Activated T-cell treated with anti-CD3 and anti-CD28 coated beads, Interleukin-2, amount 50 U/mL, for 4 hours (primary cell): ENCODE measurements around the gene KLHL41. TPM values are rescaled to one million over a fixed set of nuclear protein-coding genes. Genes with fewer than 3 reads are reported as not detected.
"Not testable (repeated sequence)": the region's sequence is repeated elsewhere in the genome, so short reads cannot be mapped to it uniquely, and the experiment has no call there.

ENCODE experiments used
- ATAC-seq, 2 donors: fragments of 200-7000 bp; cut with Tn5 transposase; one replicate each; pipeline ENCODE4 v1.10.0; 2021
- DNase-seq: peaks from one replicate; pipeline ENCODE4 v3.0.0-alpha.2; 2020
- H3K27me3 Mint-ChIP-seq: one replicate; pipeline ENCODE4 v1.8.0; 2021; ENCODE audit warnings: low read depth, mixed read lengths
- H3K36me3 Mint-ChIP-seq: one replicate; pipeline ENCODE4 v1.8.0; 2022; ENCODE audit warnings: mixed read lengths; ENCODE audit not compliant: insufficient read depth
- H3K4me1 Mint-ChIP-seq: one replicate; pipeline ENCODE4 v1.8.0; 2021; ENCODE audit warnings: low read depth, mixed read lengths
- H3K4me3 Mint-ChIP-seq: one replicate; pipeline ENCODE4 v1.8.0; 2021; ENCODE audit warnings: mild to moderate bottlenecking, moderate library complexity, mixed read lengths
- H3K9me3 Mint-ChIP-seq: one replicate; pipeline ENCODE4 v1.8.0; 2021; ENCODE audit warnings: mixed read lengths
- total RNA-seq, 3 donors: library from RNA; stranded (reverse); gene quantifications; one replicate each; pipeline ENCODE4 v1.2.1, GENCODE V29; 2021

Gene KLHL41
- total RNA-seq, 3 donors from 2014 or later = not detected

DNA sequence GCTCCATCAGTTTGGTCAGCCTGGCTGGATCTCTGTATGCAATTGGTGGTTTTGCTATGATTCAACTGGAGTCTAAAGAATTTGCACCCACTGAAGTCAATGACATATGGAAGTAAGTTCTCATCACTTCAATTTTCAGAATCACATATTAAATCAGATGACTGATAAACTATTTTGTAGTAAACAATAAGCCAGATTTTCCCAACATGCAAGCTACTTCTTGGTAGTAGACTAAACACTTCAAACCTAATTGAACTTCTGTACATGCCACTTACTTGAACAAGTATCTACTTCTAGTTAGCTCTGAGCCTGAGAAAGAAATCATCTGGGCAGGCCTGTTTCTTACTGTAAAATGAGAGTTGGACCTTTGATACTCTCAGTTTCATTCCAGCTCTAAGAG is 11.4 kb downstream of the KLHL41 start:
- ATAC-seq (no peak), DNase-seq (no peak)
- no peaks in the 10 kb centered on the region for H3K4me1 Mint-ChIP-seq
- H3K4me3 Mint-ChIP-seq = no peak overlapping the region
- no peaks in the 10 kb centered on the region for H3K9me3 Mint-ChIP-seq
- H3K36me3 Mint-ChIP-seq = no peaks in the 10 kb centered on the region
- H3K27me3 Mint-ChIP-seq = no peaks in the 10 kb centered on the region

DNA sequence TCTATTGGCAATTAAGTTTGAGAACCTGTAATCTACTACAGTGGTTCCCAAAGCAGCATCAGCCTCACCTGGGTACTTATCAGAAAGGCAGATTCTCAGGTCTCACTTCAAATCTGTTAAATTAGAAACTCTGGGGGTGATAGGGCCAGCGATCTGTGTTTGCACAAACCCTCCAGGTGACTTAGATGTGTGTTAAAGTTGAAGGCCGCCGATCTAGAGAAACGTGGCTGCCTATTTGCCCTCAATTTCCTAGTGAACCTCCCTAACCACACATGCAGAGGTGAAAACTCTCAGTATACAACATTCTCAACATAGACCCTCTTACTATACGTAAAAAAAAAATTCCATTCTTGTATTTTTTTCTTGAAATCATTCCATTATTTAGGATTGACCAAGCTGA is 14.2 kb downstream of the KLHL41 start:
- Mint-ChIP-seq H3K27me3 (no peaks in the 10 kb centered on the region), H3K36me3 (peaks cover 2% of the 10 kb centered on the region), H3K9me3 (no peaks in the 10 kb centered on the region), H3K4me3 (no peak overlapping the region), H3K4me1 (no peaks in the 10 kb centered on the region)
- no peak for DNase-seq
- ATAC-seq = no peak

DNA sequence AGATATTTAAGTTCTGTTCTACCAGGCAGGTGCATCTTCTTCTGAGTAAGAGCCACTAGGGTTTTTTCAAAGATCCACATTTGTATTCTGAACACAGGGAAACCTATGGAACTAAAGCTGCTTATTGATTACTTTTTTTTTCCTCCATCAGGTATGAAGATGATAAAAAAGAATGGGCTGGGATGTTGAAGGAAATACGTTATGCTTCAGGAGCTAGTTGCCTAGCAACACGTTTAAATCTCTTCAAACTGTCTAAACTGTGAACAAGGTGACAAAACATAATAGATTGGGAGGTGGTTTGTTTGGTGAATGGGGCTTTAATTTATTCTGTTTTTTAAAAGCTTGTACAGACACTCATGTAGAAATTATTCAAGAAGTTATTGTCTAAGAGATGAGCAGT is 15.9 kb downstream of the KLHL41 start:
- DNase-seq (no peak), ATAC-seq (no peak)
- Mint-ChIP-seq H3K36me3 (peaks cover 9% of the 10 kb centered on the region), H3K4me1 (no peaks in the 10 kb centered on the region), H3K27me3 (no peaks in the 10 kb centered on the region), H3K4me3 (no peak overlapping the region), H3K9me3 (no peaks in the 10 kb centered on the region)

DNA sequence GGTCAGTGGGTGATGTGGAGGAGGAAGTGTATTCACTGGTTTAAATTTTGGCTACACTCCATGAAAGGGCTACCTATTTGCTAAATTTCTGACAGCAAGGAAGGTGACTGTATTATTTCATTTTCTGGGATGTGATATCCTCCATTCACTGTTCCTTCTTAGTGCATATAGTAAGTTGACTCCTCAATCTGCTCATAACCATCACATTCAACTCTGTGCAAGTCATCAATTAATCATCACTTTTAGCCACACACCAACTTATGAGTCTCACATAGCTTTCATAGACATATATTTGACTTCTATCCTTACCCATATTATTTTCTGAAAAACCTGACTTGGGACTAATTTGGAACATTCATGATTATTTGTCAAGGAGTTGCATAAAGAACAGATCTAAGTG is 16.9 kb downstream of the KLHL41 start:
- Mint-ChIP-seq H3K4me1 (no peaks in the 10 kb centered on the region), H3K27me3 (no peaks in the 10 kb centered on the region), H3K9me3 (no peaks in the 10 kb centered on the region), H3K4me3 (no peak overlapping the region), H3K36me3 (peaks cover 9% of the 10 kb centered on the region)
- no peak for DNase-seq
- no peak for ATAC-seq

DNA sequence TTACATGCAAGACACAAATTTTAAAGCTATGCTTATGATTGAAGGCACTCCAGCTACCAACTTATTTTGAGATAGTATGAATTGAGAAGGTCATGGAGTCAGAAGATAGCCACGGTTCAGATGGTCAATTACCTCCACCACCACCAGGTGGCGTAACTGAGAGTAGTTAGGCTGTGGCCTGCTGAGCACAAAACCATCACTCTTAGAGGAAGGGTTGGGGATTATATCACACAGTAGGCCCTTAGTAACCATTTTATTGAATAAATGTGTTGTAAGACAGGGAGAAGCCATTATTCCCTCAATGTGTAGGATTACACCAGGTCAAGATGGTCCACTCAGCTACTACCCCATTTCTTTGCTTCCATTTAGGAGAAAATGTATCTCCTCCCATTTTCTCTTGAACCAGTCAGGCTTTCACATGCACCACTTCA is 18.8 kb downstream of the KLHL41 start:
- H3K36me3 Mint-ChIP-seq = peaks cover 10% of the 10 kb centered on the region
- no peak overlapping the region for H3K4me3 Mint-ChIP-seq
- ATAC-seq (peak; percentile 73 to 75), DNase-seq (peak; percentile 71)
- H3K4me1 Mint-ChIP-seq = no peaks in the 10 kb centered on the region
- no peaks in the 10 kb centered on the region for H3K9me3 Mint-ChIP-seq
- H3K27me3 Mint-ChIP-seq = no peaks in the 10 kb centered on the region

DNA sequence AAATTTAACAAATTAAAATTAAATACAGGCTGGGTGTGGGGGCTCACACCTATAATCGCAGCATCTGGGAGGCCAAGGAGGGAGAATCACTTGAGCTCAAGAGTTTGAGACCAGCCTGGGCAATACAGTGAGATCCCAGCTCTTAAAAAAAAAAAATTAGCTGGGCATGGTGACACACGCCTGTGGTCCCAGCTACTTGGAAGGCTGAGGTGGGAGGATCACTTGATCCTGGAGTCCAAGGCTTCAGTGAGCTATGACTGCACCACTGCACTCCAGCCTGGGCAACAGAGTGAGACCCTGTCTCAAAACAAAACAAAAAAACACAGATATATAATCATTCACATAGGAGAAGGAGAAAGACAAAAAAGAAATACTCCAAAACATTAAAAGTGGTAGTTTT is 30.0 kb downstream of the KLHL41 start:
- not testable (repeated sequence) for ATAC-seq, H3K9me3 Mint-ChIP-seq, H3K27me3 Mint-ChIP-seq, H3K4me1 Mint-ChIP-seq, H3K4me3 Mint-ChIP-seq, DNase-seq
- peaks cover 23% of the 10 kb centered on the region for H3K36me3 Mint-ChIP-seq

DNA sequence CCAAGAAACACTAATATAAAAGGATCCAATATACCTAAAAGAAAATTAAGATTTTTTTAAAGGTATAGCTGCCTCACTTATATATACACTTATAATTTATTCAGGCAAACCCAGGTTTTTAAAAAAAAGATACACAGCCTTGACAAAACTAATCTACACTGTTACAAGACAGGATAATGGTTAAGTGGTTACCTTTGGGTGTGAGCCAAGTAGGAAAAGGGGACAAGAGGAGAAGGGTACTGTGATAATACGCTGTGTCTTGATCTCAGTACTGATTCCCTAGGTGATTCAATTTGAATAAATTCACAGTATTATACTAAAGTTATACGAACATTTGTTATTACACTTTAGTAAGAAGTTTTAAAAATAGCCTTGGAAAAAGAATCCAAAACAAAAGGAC is 30.6 kb downstream of the KLHL41 start:
- peaks cover 23% of the 10 kb centered on the region for H3K36me3 Mint-ChIP-seq

DNA sequence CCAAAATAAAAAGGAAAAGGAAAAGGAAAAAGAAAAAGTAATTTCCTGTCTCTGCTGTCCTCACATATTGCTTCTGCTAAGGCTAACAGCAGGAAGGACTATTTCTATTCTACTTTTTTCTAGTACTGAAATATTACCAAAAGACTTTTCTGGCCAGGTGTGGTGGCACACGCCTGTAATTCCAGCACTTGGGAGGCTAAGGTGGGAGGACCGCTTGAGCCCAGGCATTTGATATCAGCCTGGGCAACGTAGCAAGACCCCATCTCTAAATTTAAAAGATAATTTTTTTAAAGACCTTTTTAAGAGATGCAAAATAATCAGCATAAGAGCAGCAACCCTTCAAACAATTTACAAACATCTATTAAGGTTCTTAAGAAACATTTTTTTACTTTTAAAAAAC is 32.9 kb downstream of the KLHL41 start:
- H3K27me3 Mint-ChIP-seq = no peaks in the 10 kb centered on the region
- H3K9me3 Mint-ChIP-seq = no peaks in the 10 kb centered on the region
- no peak for ATAC-seq
- peaks cover 3% of the 10 kb centered on the region for H3K4me1 Mint-ChIP-seq
- no peak for DNase-seq
- H3K36me3 Mint-ChIP-seq = peaks cover 27% of the 10 kb centered on the region
- H3K4me3 Mint-ChIP-seq = no peak overlapping the region

More for the DNA sequence above, 30.6 kb downstream of the KLHL41 start:
- H3K4me1 Mint-ChIP-seq = no peaks in the 10 kb centered on the region
- no peaks in the 10 kb centered on the region for H3K27me3 Mint-ChIP-seq
- no peak for ATAC-seq
- H3K4me3 Mint-ChIP-seq = no peak overlapping the region
- DNase-seq = no peak
- no peaks in the 10 kb centered on the region for H3K9me3 Mint-ChIP-seq

DNA sequence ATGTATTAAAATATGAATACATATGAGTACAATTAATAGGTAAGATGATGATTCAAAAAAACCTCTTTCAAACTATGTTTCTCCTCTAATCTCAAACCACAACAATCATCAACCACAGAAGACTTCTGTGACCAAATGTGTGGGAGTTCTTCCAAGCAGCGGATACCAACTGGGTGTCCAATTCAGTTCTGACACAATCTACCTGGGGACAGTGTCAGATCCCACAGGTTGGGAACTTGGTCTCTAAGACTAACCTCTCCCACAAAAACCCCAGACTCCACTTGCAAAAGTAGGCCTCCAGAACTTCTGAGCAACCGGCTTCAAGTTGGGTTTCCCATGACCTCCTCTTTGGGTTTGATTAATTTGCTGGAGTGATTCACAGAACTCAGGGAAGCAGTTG is 37.3 kb downstream of the KLHL41 start:
- DNase-seq (no peak), ATAC-seq (no peak)
- Mint-ChIP-seq H3K4me3 (no peak overlapping the region), H3K4me1 (peaks cover 3% of the 10 kb centered on the region), H3K9me3 (no peaks in the 10 kb centered on the region), H3K36me3 (peaks cover 23% of the 10 kb centered on the region), H3K27me3 (no peaks in the 10 kb centered on the region)

DNA sequence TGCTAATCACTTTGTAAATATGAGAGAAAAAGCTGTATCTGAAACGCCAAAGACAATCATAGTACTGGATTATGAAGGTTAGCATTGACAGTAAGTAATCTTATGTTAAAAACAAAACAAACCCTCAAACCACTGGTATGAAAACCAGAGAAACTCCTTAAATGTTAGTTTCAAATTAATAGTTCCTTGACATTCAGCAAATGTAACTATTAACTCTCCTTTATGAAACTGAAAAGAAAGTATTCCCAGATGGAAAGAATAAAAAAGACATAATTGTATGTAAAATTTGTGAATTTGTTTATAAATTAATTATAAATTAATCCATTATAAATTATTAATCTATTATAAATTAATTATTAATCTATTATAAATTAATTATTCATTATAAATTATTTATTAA is 51.9 kb downstream of the KLHL41 start:
- no peak for ATAC-seq
- H3K36me3 Mint-ChIP-seq = peaks cover 14% of the 10 kb centered on the region
- no peak for DNase-seq
- H3K4me1 Mint-ChIP-seq = no peaks in the 10 kb centered on the region
- no peaks in the 10 kb centered on the region for H3K9me3 Mint-ChIP-seq
- H3K4me3 Mint-ChIP-seq = no peak overlapping the region
- H3K27me3 Mint-ChIP-seq = no peaks in the 10 kb centered on the region

DNA sequence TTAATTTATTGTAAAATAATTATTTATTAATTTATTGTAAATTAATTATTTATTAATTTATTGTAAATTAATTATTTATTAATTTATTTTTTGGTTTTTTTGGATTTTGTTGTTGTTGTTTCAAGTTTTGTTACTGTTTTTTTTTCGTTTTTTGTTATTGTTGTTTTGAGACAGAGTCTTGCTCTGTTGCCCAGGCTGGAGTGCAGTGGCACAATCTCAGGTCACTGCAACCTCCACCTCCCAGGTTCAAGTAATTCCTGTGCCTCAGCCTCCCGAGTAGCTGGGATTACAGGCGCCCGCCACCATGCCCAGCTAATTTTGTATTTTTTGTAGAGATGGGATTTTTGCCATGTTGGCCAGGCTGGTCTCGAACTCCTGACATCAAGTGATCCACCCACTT is 52.6 kb downstream of the KLHL41 start:
- not testable (repeated sequence) for H3K4me3 Mint-ChIP-seq, H3K4me1 Mint-ChIP-seq, H3K27me3 Mint-ChIP-seq, H3K9me3 Mint-ChIP-seq, ATAC-seq, DNase-seq
- peaks cover 14% of the 10 kb centered on the region for H3K36me3 Mint-ChIP-seq

DNA sequence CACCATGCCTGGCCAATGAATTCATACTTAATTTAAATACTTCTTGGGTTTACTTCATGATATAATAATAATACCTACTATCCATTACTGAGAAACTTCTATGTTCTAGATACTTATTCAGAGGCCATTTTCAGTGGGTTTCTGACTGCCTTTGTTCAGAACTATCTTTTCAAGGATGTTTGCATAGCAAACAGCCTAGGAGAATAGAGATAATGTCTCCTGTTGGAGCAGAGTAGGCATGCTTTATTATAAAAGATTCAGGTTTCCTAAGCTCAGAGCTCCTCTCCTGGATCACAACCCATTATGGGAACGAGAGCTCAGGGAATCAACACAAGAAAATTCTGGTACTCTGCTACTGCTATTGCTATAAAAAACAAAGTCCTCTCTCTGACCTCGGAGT is 53.0 kb downstream of the KLHL41 start:
- H3K4me3 Mint-ChIP-seq = no peak overlapping the region
- H3K27me3 Mint-ChIP-seq = no peaks in the 10 kb centered on the region
- H3K36me3 Mint-ChIP-seq = peaks cover 14% of the 10 kb centered on the region
- H3K4me1 Mint-ChIP-seq = no peaks in the 10 kb centered on the region
- DNase-seq (no peak), ATAC-seq (no peak)
- H3K9me3 Mint-ChIP-seq = no peaks in the 10 kb centered on the region

DNA sequence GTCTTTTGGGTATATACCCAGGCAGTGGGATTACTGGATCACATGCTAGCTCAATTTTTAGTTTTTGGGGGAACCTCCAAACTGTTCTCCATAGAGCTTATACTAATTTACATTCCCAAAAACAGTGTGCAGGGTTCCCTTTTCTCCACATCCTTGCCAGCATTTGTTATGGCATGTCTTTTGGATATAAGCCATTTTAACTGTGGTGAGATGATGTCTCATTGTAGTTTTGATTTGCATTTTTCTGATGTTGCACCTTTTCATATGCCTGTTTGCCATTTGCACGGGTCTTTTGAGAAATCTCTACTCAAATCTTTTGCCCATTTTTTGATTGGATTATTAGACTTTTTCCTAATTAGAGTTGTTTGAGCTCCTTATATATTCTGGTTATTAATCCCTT is 56.2 kb downstream of the KLHL41 start:
- Mint-ChIP-seq H3K4me3 (no peak overlapping the region), H3K36me3 (peaks cover 19% of the 10 kb centered on the region), H3K9me3 (no peaks in the 10 kb centered on the region), H3K27me3 (no peaks in the 10 kb centered on the region), H3K4me1 (peaks cover 7% of the 10 kb centered on the region)
- no peak for ATAC-seq
- no peak for DNase-seq

DNA sequence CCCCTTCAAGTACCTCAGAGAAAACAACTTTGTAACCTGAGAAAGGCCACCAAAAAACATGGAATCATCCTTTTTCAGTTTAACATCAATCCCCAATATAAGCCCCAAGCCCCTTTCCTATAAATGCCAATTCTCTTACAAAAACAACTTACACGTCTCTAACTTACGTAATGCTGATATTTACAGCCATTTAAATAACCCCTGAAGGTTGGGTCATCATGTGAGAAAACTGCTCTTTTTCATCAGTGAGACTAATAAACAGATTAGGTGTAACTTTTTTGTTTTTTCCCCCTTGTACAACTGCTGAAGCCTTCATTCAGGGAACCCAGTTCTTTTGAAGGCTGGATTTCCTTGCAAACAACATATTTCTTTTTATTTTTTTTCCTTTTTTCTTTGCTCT is 60.4 kb downstream of the KLHL41 start:
- Mint-ChIP-seq H3K27me3 (no peaks in the 10 kb centered on the region), H3K4me3 (no peak overlapping the region), H3K9me3 (no peaks in the 10 kb centered on the region), H3K4me1 (peaks cover 20% of the 10 kb centered on the region), H3K36me3 (peaks cover 18% of the 10 kb centered on the region)
- DNase-seq = no peak
- no peak for ATAC-seq

DNA sequence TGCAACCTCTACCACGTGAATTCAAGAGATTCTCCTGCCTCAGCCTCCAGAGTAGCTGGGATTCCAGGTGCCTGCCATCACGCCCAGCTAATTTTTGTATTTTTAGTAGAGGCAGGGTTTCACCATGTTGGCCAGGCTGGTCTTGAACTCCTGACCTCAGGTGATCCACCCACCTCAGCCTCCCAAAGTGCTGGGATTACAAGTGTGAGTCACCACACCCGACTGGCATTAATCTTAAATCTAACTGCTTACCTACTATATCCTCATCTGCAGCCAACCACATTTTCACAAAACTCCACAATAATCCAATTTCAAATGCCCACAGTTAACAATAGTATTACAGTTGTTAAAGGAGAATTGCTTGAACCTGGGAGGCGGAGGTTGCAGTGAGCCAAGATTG is 61.2 kb downstream of the KLHL41 start:
- Mint-ChIP-seq H3K36me3 (peaks cover 15% of the 10 kb centered on the region), H3K4me1 (peaks cover 20% of the 10 kb centered on the region)
- DNase-seq, H3K4me3 Mint-ChIP-seq, H3K9me3 Mint-ChIP-seq, H3K27me3 Mint-ChIP-seq, ATAC-seq: not testable (repeated sequence)

DNA sequence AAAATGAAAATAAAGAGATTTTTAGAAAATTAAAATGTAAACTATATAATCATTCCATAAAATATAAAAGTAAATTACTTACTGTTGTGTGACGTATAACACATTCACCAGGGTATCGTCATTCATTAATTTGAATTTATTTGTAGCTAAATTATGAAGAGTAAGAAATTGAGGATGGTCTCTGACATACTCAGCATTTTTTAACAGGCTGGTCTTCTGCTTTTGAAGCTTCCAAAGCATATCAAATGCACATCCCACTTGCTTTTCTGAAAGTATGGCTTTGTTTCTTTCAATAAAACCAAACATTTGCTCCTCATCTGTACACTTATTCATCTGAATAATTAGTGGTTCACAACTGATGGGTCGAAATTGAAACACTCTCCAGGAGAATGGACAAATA is 62.1 kb downstream of the KLHL41 start:
- ATAC-seq = no peak
- H3K27me3 Mint-ChIP-seq = no peaks in the 10 kb centered on the region
- H3K36me3 Mint-ChIP-seq = peaks cover 13% of the 10 kb centered on the region
- H3K9me3 Mint-ChIP-seq = no peaks in the 10 kb centered on the region
- H3K4me3 Mint-ChIP-seq = no peak overlapping the region
- no peak for DNase-seq
- peaks cover 20% of the 10 kb centered on the region for H3K4me1 Mint-ChIP-seq
